ENCODE measurements around the gene LIPG. TPM values are rescaled to one million over a fixed set of nuclear protein-coding genes. Genes with fewer than 3 reads are reported as not detected.

The LIPG gene
- total and polyA plus RNA-seq, 2 of the 13 experiments (the other 11 are each of a cell fraction or from before 2014, with no cell fraction given) = 0.96 to 10.8 TPM

DNA sequence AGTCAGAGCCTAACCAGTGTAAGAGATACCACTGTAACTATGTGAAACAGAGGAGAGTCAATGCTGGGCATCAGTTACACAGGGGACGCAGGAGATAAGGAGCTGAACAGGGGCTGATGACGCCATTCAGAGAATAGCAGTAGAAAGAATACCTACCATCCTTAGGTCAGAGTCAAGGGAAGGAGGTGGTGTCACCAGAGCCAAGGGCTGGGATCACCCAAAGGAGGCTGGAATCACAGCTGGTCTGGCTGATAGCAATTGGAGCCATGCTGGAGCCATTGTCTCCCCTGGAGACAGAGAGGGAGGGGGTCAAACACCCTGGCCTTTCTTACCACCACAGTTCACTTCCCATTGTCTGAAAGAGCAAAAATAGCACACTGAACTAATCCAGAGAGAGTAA is 37.5 kb upstream of the LIPG start:
- DNase-seq (ENCODE audit: low spot score) (no peak), FAIRE-seq (no peak), ATAC-seq (no peak)
- H4K20me1 ChIP-seq (ENCODE audit: insufficient read depth, low read length) = no peaks in the 10 kb centered on the region
- H3K4me1 ChIP-seq (ENCODE audit: insufficient read depth, low read length) = no peaks in the 10 kb centered on the region
- H3K27me3 ChIP-seq (ENCODE audit: control insufficient read depth in 1 of 2, insufficient read depth in 2 of 2, low read length in 2 of 2) = no peaks in the 10 kb centered on the region
- BruUV-seq (replicated peaks) = no TSS peak
- H2AFZ ChIP-seq (ENCODE audit: low read length) = no peak overlapping the region
- ChIA-PET POLR2A (no interaction called here), CTCF (ENCODE audit: low intra/inter-chr PET ratio, low total read pairs) (no interaction called here)
- H3K36me3 ChIP-seq (replicated peaks in 1 of 2; ENCODE audit: control insufficient read depth in 1 of 2, insufficient read depth in 2 of 2, low read length in 2 of 2) = no peaks in the 10 kb centered on the region
- WGBS (ENCODE audit: low lambda C conversion rate) = 78% methylated on average over 2 of the region's 2 CpGs
- TF ChIP-seq RBFOX2 (IDR thresholded peaks at IDR 0.05; ENCODE audit: low read depth, low read length) = no peak
- no peak for TF ChIP-seq CEBPG (CRISPR knock-in tag; IDR thresholded peaks at IDR 0.05)
- no peaks in the 10 kb centered on the region for H3K9me3 ChIP-seq (ENCODE audit: low read length)
- in situ Hi-C loops (cut with HindIII; ENCODE audit: extremely low pct_ligation_motif_present, low pct_unique_long_range_greater_than_20kb) (no loop called here), intact Hi-C loops (cut with micrococcal nuclease; ENCODE audit: unreplicated experiment) (no loop called here)
- no peak overlapping the region for H3K4me2 ChIP-seq (ENCODE audit: low read depth, low read length)
- no peak overlapping the region for H3K27ac ChIP-seq (ENCODE audit: extremely low read length, insufficient read depth, low read length)
- H3K9ac ChIP-seq (ENCODE audit: insufficient read depth, low read depth, low read length) = no peak overlapping the region
- no peaks in the 10 kb centered on the region for H3K79me2 ChIP-seq (ENCODE audit: insufficient read depth, low read length)
- H3K4me3 ChIP-seq (replicated peaks in 1 of 3; ENCODE audit: insufficient read depth in 1 of 3, low read depth in 2 of 3, low read length in 3 of 3) = no peak overlapping the region

DNA sequence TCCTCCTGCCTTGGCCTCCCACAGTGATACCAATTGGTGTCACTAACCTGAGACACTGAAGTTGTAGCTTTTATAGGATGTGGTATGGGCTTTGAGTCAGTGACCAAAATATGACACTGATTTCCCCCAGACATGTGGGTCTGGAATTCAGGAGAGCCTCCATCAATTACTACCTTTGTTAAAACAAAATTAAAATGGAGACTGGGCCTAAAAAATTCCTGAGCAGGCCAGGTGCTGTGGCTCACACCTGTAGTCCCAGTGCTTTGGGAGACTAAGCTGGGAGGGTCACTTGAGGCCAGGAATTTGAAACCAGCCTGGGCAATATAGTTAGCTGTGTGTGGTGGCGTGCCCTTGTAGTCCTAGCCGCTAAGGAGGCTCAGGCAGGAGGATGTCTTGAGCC is 36.9 kb upstream of the LIPG start:
- H3K4me2 ChIP-seq (ENCODE audit: low read depth, low read length) = no peak overlapping the region
- intact Hi-C loops (cut with micrococcal nuclease; ENCODE audit: unreplicated experiment) (no loop called here), in situ Hi-C loops (cut with HindIII; ENCODE audit: extremely low pct_ligation_motif_present, low pct_unique_long_range_greater_than_20kb) (no loop called here)
- BruUV-seq (replicated peaks) = no TSS peak
- H3K27me3 ChIP-seq (ENCODE audit: control insufficient read depth in 1 of 2, insufficient read depth in 2 of 2, low read length in 2 of 2) = no peaks in the 10 kb centered on the region
- no peak for TF ChIP-seq ZNF484 (CRISPR knock-in tag; IDR thresholded peaks at IDR 0.05; ENCODE audit: borderline replicate concordance, low read depth)
- no peak for TF ChIP-seq ZMYM2 (CRISPR knock-in tag; IDR thresholded peaks at IDR 0.05)
- no peak for TF ChIP-seq ZNF264 (CRISPR knock-in tag; IDR thresholded peaks at IDR 0.05)
- TF ChIP-seq MAFF (IDR thresholded peaks at IDR 0.05; ENCODE audit: low read depth, low read length) = no peak
- no peak for TF ChIP-seq BCL6 (CRISPR knock-in tag; IDR thresholded peaks at IDR 0.05)
- ATAC-seq = no peak
- no peak overlapping the region for H3K27ac ChIP-seq (ENCODE audit: extremely low read length, insufficient read depth, low read length)
- no peak overlapping the region for H3K9ac ChIP-seq (ENCODE audit: insufficient read depth, low read depth, low read length)
- ChIA-PET CTCF (ENCODE audit: low intra/inter-chr PET ratio, low total read pairs) (no interaction called here), POLR2A (no interaction called here)
- H4K20me1 ChIP-seq (ENCODE audit: insufficient read depth, low read length) = no peaks in the 10 kb centered on the region
- no peak overlapping the region for H3K4me3 ChIP-seq (replicated peaks in 1 of 3; ENCODE audit: insufficient read depth in 1 of 3, low read depth in 2 of 3, low read length in 3 of 3)
- DNase-seq (ENCODE audit: low spot score) = no peak
- H3K4me1 ChIP-seq (ENCODE audit: insufficient read depth, low read length) = no peaks in the 10 kb centered on the region
- FAIRE-seq = no peak
- no peak overlapping the region for H2AFZ ChIP-seq (ENCODE audit: low read length)
- 83% methylated on average over 1 of the region's 2 CpGs for WGBS (ENCODE audit: low lambda C conversion rate)
- H3K36me3 ChIP-seq (replicated peaks in 1 of 2; ENCODE audit: control insufficient read depth in 1 of 2, insufficient read depth in 2 of 2, low read length in 2 of 2) = no peaks in the 10 kb centered on the region
- no peaks in the 10 kb centered on the region for H3K9me3 ChIP-seq (ENCODE audit: low read length)
- H3K79me2 ChIP-seq (ENCODE audit: insufficient read depth, low read length) = no peaks in the 10 kb centered on the region
